Iris pigment epithelial cell (primary cell): ENCODE measurements around the gene LYRM4.

Experiments
- DNase-seq: peaks from one replicate; pipeline ENCODE4 v3.0.0-alpha.2; 2011; ENCODE audit warnings: low read depth

LYRM4 gene

DNA sequence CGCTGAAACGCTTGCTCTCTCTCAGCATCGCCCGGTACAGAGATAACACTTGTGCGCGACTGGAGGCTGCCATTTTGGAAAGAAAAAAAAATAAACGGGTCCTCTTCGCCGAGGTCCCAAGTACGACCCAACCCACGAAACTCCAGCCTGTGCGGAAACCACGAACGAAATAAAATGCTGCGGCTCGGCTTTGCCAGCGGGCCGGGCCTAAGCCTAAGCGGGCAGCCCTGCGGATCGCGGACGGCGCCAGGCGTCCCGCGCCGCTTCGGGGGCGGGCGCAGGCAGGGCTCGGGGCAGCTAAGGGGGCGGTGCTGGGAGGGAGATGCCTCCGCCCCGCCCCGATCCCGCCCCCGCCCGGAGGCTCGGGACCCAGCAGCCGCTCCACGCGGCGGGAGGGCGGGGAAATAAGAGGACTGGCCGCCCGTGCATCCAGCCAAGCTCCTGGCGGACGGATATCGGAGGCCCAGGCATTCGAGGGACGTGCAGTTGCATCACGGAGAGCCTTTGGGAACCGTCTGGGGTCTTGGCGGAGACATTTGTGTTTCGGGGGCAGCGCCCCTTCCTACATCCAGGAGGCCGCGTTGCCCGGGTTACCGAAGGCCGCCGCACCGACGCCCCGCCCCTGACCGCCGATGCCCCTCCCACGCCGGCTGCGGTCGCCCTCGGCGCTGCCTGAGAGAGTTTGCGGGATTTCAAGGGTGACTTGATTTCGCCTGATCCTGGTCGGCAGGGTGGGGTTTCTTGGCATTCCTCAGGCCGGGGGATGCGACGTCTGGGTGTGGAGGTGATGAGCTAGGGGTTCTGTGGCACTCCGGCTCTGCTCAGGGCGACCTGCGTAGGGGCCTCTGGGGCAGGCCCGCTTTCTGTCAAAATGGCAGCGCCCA is at the start of gene LYRM4, which contains the start of gene FARS2:
TSS of gene LYRM4 (minus strand) at position 290 of the 884 bp plus-strand sequence. CDS start at position 73, 217 bp downstream.
TSS of gene FARS2 (plus strand) at position 853 of the 884 bp plus-strand sequence.
- DNase-seq, result peak; percentile 88

- DNase-seq, result no peak
Observed at GRCh38 chr6:5308066-5308465, 47.3 kb upstream of the LYRM4 start.

DNA sequence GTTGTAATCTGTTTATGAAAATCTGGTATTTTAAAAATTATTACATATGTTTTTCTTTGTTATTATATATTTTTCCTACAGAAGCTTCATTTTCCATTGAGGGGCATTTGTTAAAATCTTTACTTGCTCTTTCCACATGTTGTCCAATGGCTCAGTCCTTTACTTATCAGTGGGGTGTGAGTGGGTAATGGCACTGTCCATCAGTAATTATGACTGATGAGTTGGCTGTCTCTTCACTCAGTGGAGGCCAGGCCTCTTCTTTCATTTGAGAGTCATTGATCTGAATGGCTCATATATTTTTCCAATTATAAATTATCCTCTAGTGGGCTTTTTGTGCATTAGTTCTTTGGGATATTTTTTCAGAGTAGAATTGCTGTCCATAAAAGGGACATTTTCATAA is 46.3 kb upstream of the LYRM4 start:
- no peak for DNase-seq

- peak; percentile 38 for DNase-seq
Observed at GRCh38 chr6:5305968-5306626, 45.3 kb upstream of the LYRM4 start.

GRCh38 chr6:5303682-5304081 is 42.9 kb upstream of the LYRM4 start:
- DNase-seq, result no peak

- DNase-seq, result peak; percentile 36
Observed at GRCh38 chr6:5302995-5303622, 42.4 kb upstream of the LYRM4 start.

DNA sequence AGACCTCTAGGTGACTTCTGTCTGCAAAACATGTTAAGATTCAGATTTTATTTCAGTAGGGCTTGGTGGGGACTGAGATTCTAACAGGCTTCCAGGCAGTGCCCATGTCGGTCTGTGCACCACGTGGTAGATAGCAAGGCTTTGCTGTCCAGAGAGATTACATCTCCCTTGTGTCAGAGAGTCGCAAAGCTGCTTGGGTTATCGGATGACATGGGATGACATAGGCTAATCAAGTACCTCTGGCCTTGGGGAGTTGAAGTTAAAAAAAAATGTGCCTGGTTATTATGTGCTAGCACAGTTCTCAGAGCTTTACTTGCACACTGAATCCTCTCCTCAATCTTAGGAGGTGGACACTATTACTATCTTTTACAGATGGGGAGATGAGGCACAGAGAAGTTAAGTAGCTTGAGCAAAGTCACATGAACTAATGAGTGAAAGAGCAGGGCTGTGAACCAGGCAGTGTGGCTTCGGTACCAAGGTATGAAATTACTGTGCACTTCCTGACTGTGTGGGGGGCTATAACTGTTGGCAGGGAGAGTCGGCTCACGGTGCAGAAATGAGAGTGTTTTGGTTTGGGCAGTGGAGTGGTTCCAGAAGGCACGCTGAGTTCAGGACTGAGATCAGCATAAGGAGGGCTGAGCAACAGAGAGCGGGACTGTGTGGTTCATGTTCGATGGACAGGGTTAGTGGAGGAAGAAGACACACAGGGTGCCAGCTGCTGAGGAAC is 41.6 kb upstream of the LYRM4 start:
- DNase-seq, result no peak

GRCh38 chr6:5300206-5300764 is 39.5 kb upstream of the LYRM4 start:
- DNase-seq, result no peak

GRCh38 chr6:5295623-5296022 is 34.9 kb upstream of the LYRM4 start:
- DNase-seq, result peak; percentile 68

DNA sequence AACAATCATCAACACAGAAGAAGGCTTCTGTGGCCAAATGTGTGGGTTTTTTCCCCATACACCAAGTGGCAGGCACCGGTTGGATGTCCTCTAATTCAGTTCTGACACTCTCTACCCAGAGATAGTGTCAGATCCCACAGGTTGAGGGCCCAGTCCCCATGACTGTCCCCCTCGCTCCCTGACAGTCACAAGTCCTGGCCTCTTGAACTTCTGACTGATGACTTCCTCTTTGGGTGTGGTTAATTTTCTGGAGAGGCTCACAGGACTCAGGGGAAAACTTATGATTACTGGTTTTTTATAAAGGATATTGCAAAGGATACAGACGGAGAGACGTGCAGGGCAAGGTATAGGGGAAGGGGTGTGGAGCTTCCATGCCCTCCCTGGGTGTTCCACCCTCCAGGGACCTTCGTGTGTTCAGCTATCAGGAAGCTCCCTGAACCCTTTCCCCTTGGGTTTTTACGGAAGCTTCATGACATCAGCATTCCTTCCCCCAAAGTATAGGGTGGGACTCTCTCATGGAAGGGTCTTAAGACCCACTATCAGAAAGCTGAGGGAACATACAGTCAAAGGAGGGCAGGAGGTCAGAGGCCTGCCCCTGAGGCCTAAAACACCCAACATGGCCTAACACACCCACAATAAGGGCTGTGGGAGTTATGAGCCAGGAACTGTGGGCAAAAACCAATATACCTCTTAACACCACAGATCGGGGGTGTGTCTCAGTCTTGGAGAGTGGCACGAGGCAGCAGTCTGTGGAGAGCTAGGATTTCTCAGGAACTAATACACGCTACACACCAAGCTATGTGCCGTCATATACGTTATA is 33.9 kb upstream of the LYRM4 start:
- DNase-seq, result no peak

GRCh38 chr6:5293692-5294091 is 32.9 kb upstream of the LYRM4 start:
- DNase-seq, result no peak

DNA sequence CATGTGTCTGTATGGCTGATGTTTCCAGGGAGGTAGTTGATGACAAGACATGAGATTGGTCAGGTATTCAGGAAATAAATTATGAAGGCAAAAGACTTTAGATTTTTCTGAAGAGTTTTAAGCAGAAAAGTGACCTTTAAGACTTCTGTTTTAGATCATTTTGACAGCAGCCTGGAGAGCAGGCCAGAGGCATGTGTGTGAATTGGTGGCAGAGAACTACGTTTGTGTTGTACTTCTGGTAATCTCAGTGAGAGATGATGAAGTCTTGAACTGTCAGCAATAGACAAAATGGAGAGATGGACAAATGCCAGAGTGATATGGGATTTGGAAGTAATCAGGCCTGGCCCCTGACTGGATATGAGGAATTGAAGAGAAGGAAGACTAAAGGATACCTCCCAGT is 31.4 kb upstream of the LYRM4 start:
- no peak for DNase-seq

- no peak for DNase-seq
Observed at GRCh38 chr6:5290500-5290899, 29.8 kb upstream of the LYRM4 start.

- no peak for DNase-seq
Observed at GRCh38 chr6:5290097-5290496, 29.3 kb upstream of the LYRM4 start.

GRCh38 chr6:5287966-5288297 is 27.2 kb upstream of the LYRM4 start:
- no peak for DNase-seq

DNA sequence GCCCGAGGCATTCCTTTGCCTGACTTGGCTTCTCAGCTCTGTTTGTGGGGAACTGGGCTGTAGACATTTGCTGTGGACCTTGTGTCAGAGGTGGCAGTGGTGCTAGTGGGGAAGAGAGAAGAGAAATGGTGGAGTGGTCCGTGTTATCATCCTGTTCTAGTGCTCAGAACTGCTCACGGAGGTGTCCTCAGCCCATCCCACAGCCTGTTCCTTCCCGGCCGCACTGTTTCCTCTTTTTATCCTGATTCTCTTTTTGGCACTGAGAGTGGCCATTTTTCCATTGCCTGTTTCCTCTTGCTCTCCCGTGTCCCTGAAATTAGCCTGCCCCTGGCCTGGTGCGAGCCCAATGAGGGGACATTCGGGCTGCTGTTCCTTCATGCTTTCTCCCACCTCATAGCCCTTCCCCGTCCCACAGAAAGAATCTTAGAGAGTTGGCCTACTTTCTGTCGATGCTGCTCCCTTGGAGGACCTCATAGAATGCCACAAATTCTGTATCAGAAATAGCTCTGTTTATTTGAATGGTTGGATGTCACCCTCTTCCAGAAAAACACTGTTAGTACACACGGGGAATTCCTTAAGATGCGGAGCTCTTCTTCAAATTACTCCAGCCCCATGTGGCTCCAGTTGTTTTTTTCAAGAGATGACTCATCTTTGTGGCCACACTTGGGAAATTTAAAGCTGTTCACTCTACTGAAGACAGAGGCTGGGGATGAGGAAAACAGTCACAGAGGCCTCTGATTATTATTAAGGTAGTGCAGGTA is 26.6 kb upstream of the LYRM4 start:
- DNase-seq, result peak; percentile 85

GRCh38 chr6:5286780-5287179 is 26.0 kb upstream of the LYRM4 start:
- DNase-seq, result no peak

GRCh38 chr6:5285526-5285925 is 24.8 kb upstream of the LYRM4 start:
- no peak for DNase-seq

GRCh38 chr6:5285081-5285480 is 24.3 kb upstream of the LYRM4 start:
- DNase-seq, result no peak

GRCh38 chr6:5282191-5282623 is 21.5 kb upstream of the LYRM4 start:
- no peak for DNase-seq
